GM12801 (cell line): ENCODE data around the gene UBE2A.

Source experiments
- CTCF ChIP-seq: IDR thresholded peaks from one replicate; pipeline ENCODE4 v1.5.1; 2011; ENCODE audit warnings: control low read depth; ENCODE audit not compliant: insufficient read length; ENCODE audit errors: extremely low read depth

The UBE2A gene

GRCh38 chrX:119617517-119618164, 43.3 kb downstream of the UBE2A start:
- no peak for TF ChIP-seq CTCF

GRCh38 chrX:119618439-119618838, 44.1 kb downstream of the UBE2A start:
- no peak for TF ChIP-seq CTCF

GRCh38 chrX:119622356-119623232, 48.2 kb downstream of the UBE2A start:
- TF ChIP-seq CTCF = no peak

- no peak for TF ChIP-seq CTCF
Observed at GRCh38 chrX:119624417-119624816, 50.1 kb downstream of the UBE2A start.

- no peak for TF ChIP-seq CTCF
Observed at GRCh38 chrX:119624951-119625668, 50.7 kb downstream of the UBE2A start.

- no peak for TF ChIP-seq CTCF
Observed at GRCh38 chrX:119625843-119626242, 51.5 kb downstream of the UBE2A start.
